Heart left ventricle (tissue), 13 donors: ENCODE data around the gene MAST4.

Source experiments
- POLR2A ChIP-seq, 2 donors: fragments of 450-650 bp; IDR thresholded peaks; one replicate each; pipeline ENCODE4 v1.6.1; 2017; ENCODE audit warnings: antibody characterized with exemption in 2 of 2, mild to moderate bottlenecking in 2 of 2, moderate library complexity in 2 of 2
- TF ChIP-seq, protein P1 (sequence below), 12 donors: fragments of 200-600 bp; sonication (generic) in 4 of 12; IDR thresholded peaks; one replicate each; pipeline versions ENCODE4 v1.5.0 to v1.8.0; 2018 to 2022; ENCODE audit warnings: antibody characterized with exemption in 12 of 12, mild to moderate bottlenecking in 5 of 12
- donor health status: ischemic (EF 13 %, LVEDD 7.1; RV severe dilation, severe dysfunction).
- donor health status: DM: no; HTN: yes; CAD: no.
- donor health status: DM: no; HTN: no; CAD: no.
- donor health status: ischemic (EF 25% LVEDD 6.9; RV normal size, moderate dysfunction).
- donor health status: ischemic (EF 25% LVEDD 5.7; RV mildly dilated, moderate dysfunction).
- donor health status: ischemic (EF 35%, LVEDD 5.7; RV mildly dilated, moderate dysfunction).
- donor health status: nonischemic (EF 11% LVEDD 7.7; RV severe dilation, severe dysfunction).
- donor health status: DM: yes; HTN: yes; CAD: no.
- donor health status: PGD.
- donor health status: ischemic (EF 29% LVEDD 5.4; RV normal size, mild dysfunction).
- donor health status: nonischemic (EF 23%, LVEDD 6.1; RV moderate dilation, normal function).

DNA sequence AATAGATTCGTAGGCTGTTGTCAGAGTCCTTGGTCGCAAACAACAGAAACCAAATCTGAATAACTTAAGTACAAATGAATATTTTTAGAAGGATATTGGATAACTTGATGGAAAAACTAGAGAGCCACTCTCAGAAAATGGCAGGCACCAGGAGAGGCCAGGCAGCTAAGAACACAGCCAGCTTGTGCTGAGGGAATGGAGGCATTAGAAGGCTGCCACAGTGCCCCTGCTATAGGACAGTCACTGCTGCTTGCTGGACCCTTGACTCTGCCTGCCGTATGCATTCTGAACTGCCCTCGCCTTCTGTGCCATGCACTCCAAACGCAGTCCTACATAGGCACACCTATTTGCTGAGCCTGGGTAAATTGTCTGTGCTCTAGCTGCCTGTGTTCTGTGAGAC is 78.6 kb downstream of the MAST4 start:
- TF ChIP-seq, protein P1, sequence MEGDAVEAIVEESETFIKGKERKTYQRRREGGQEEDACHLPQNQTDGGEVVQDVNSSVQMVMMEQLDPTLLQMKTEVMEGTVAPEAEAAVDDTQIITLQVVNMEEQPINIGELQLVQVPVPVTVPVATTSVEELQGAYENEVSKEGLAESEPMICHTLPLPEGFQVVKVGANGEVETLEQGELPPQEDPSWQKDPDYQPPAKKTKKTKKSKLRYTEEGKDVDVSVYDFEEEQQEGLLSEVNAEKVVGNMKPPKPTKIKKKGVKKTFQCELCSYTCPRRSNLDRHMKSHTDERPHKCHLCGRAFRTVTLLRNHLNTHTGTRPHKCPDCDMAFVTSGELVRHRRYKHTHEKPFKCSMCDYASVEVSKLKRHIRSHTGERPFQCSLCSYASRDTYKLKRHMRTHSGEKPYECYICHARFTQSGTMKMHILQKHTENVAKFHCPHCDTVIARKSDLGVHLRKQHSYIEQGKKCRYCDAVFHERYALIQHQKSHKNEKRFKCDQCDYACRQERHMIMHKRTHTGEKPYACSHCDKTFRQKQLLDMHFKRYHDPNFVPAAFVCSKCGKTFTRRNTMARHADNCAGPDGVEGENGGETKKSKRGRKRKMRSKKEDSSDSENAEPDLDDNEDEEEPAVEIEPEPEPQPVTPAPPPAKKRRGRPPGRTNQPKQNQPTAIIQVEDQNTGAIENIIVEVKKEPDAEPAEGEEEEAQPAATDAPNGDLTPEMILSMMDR (IDR thresholded peaks at IDR 0.05) = no peak
- no peak for TF ChIP-seq POLR2A (IDR thresholded peaks at IDR 0.05)
